ENCODE measurements around the gene PI3.

The PI3 gene

DNA sequence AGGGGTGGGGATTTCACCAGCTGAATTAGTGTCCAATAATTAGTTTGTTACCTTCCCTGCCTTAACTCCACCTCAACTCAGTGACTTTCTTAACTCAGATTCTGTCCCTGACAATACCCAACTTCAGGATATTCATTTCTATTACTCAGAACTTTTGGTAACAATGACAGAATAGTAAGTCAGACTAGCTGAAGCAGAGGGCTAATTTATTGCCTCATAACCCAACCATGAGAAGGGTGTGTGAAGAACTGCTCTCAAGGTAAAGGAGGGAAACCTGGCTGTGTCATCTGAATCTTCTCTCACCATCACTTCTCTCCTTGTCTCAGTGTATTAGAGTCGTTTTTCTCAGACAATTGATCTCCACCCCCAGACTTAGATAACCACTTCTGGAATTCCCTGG, 1.2 kb upstream of the PI3 start:
- Histone ChIP-seq H3K27me3 (ENCODE audit: insufficient read depth, low read length) (no peaks in the 10 kb centered on the region), H4K20me1 (ENCODE audit: insufficient read depth, low read length) (no peaks in the 10 kb centered on the region), H3K4me2 (ENCODE audit: low read length) (no peak overlapping the region), H3K9ac (ENCODE audit: low read length) (no peak overlapping the region), H3K9me3 (ENCODE audit: low read length) (no peaks in the 10 kb centered on the region), H3K4me3 (ENCODE audit: low read depth, low read length, poor library complexity, severe bottlenecking) (no peak overlapping the region), H3K79me2 (ENCODE audit: insufficient read depth, low read length) (no peaks in the 10 kb centered on the region), H3K4me1 (ENCODE audit: insufficient read depth, low read length, severe bottlenecking) (no peaks in the 10 kb centered on the region), H2AFZ (ENCODE audit: low read length) (no peak overlapping the region), H3K27ac (ENCODE audit: low read depth, low read length, poor library complexity, severe bottlenecking) (no peak overlapping the region), H3K9me2 (ENCODE audit: low read depth, low read length) (no peaks in the 10 kb centered on the region), H3K36me3 (ENCODE audit: insufficient read depth, low read length) (no peaks in the 10 kb centered on the region), H3F3A (ENCODE audit: insufficient read depth, low read length) (no peaks in the 10 kb centered on the region)
- TF ChIP-seq, protein P1, sequence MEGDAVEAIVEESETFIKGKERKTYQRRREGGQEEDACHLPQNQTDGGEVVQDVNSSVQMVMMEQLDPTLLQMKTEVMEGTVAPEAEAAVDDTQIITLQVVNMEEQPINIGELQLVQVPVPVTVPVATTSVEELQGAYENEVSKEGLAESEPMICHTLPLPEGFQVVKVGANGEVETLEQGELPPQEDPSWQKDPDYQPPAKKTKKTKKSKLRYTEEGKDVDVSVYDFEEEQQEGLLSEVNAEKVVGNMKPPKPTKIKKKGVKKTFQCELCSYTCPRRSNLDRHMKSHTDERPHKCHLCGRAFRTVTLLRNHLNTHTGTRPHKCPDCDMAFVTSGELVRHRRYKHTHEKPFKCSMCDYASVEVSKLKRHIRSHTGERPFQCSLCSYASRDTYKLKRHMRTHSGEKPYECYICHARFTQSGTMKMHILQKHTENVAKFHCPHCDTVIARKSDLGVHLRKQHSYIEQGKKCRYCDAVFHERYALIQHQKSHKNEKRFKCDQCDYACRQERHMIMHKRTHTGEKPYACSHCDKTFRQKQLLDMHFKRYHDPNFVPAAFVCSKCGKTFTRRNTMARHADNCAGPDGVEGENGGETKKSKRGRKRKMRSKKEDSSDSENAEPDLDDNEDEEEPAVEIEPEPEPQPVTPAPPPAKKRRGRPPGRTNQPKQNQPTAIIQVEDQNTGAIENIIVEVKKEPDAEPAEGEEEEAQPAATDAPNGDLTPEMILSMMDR (IDR thresholded peaks at IDR 0.05; ENCODE audit: low read length), result no peak
- no peak for TF ChIP-seq EZH2 (IDR thresholded peaks at IDR 0.05; ENCODE audit: borderline replicate concordance, low read length)

DNA sequence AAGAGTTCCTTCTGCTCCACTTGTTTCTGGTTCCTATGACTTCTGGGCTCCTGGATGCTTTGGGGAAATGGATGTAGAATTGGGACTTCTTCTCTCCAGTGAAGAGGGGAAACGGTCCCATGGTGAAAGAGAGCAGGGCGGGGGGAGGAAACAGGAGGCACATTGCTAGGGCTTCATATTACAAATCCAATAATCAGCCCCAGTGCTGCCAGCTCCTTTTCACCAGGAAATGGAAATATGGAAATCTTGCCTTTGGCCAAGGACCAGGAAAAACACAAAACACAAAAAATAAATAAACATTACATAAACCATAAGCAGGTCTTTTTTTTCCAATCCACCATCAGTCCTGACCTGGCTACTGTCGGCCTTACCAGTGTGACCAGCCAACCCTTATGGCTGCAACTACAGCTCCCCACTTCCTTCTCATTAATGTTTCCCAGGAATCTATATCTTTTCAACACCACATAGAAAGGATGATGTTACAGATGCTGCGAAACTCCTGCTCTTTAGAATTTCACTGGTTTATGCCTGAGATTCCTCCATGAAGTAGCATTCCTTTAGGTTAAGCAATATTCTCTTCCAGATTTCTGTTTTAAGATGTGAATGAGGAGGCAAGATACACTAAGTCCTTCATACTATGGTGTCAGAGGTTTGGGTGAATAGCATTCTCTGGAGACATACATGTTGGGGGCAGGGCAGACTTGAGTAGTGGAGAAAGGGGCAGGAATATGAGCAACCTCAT, 2.0 kb downstream of the PI3 start:
- H3K9me2 ChIP-seq (ENCODE audit: low read depth, low read length), result no peaks in the 10 kb centered on the region
- H3K4me2 ChIP-seq (ENCODE audit: low read length), result no peak overlapping the region
- H3K27ac ChIP-seq (ENCODE audit: low read depth, low read length, poor library complexity, severe bottlenecking), result no peak overlapping the region
- H4K20me1 ChIP-seq (ENCODE audit: insufficient read depth, low read length), result no peaks in the 10 kb centered on the region
- no peak overlapping the region for H2AFZ ChIP-seq (ENCODE audit: low read length)
- H3K9ac ChIP-seq (ENCODE audit: low read length), result no peak overlapping the region
- H3K4me3 ChIP-seq (ENCODE audit: low read depth, low read length, poor library complexity, severe bottlenecking), result no peak overlapping the region
- peaks cover 2% of the 10 kb centered on the region; the same call in 1 of the 2 replicates for H3K27me3 ChIP-seq (ENCODE audit: insufficient read depth, low read length)
- TF ChIP-seq EZH2 (IDR thresholded peaks at IDR 0.05; ENCODE audit: borderline replicate concordance, low read length), result no peak
- TF ChIP-seq, protein P1 (IDR thresholded peaks at IDR 0.05; ENCODE audit: low read length), result no peak
- no peaks in the 10 kb centered on the region for H3K9me3 ChIP-seq (ENCODE audit: low read length)
- no peaks in the 10 kb centered on the region for H3K4me1 ChIP-seq (ENCODE audit: insufficient read depth, low read length, severe bottlenecking)
- no peaks in the 10 kb centered on the region for H3F3A ChIP-seq (ENCODE audit: insufficient read depth, low read length)
- H3K36me3 ChIP-seq (ENCODE audit: insufficient read depth, low read length), result no peaks in the 10 kb centered on the region
- H3K79me2 ChIP-seq (ENCODE audit: insufficient read depth, low read length), result no peaks in the 10 kb centered on the region

DNA sequence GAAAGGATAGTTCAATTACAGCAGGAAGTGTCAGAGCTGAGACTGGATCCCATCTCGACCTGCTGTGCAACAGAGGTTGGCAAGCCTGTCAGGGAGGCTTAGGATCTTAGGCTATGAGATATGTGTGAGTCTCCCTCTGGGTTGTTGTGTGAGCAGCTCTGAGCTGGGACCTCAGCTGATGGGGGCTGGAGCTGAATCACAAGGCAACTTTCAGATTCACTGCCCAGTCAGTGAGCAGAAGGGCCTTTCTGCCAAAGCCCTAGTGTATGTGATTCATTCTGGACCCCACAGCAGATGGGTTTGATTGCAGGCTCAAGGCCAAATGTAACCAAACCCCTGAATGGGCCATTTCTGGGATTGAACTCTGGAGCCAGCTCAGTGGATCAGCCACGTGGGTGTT, 4.5 kb downstream of the PI3 start:
- Histone ChIP-seq H3K4me3 (ENCODE audit: low read depth, low read length, poor library complexity, severe bottlenecking) (no peak overlapping the region), H3K36me3 (ENCODE audit: insufficient read depth, low read length) (no peaks in the 10 kb centered on the region), H2AFZ (ENCODE audit: low read length) (no peak overlapping the region), H3K27me3 (ENCODE audit: insufficient read depth, low read length) (peaks cover 4% of the 10 kb centered on the region; the same call in 1 of the 2 replicates), H3K4me1 (ENCODE audit: insufficient read depth, low read length, severe bottlenecking) (no peaks in the 10 kb centered on the region), H3K9ac (ENCODE audit: low read length) (no peak overlapping the region), H3K79me2 (ENCODE audit: insufficient read depth, low read length) (no peaks in the 10 kb centered on the region), H3K27ac (ENCODE audit: low read depth, low read length, poor library complexity, severe bottlenecking) (no peak overlapping the region), H3K9me2 (ENCODE audit: low read depth, low read length) (no peaks in the 10 kb centered on the region), H3K9me3 (ENCODE audit: low read length) (no peaks in the 10 kb centered on the region), H3F3A (ENCODE audit: insufficient read depth, low read length) (no peaks in the 10 kb centered on the region), H3K4me2 (ENCODE audit: low read length) (no peak overlapping the region), H4K20me1 (ENCODE audit: insufficient read depth, low read length) (no peaks in the 10 kb centered on the region)
- TF ChIP-seq, protein P1 (IDR thresholded peaks at IDR 0.05; ENCODE audit: low read length), result no peak
- no peak for TF ChIP-seq EZH2 (IDR thresholded peaks at IDR 0.05; ENCODE audit: borderline replicate concordance, low read length)

Measured in OCI-LY1 (cell line).